HEK293 (cell line): ENCODE results near the gene FGF12.

Experiments
- ZNF157 ChIP-seq: fragments of 450-650 bp; formaldehyde crosslinking; IDR thresholded peaks from 2 replicates; pipeline ENCODE4 v1.5.1; 2016; ENCODE audit warnings: missing biosample characterization, missing genetic modification characterization
- ZNF184 ChIP-seq: fragments of 450-650 bp; IDR thresholded peaks from 2 replicates; pipeline ENCODE4 v1.5.1; 2018; ENCODE audit warnings: missing biosample characterization, mild to moderate bottlenecking, missing genetic modification characterization
- ZNF292 ChIP-seq: fragments of 450-650 bp; formaldehyde crosslinking; IDR thresholded peaks from 2 replicates; pipeline ENCODE4 v1.5.1; 2016; ENCODE audit warnings: low read depth, missing biosample characterization, missing genetic modification characterization, borderline replicate concordance
- TF ChIP-seq, protein P1 (sequence below): fragments of 450-650 bp; formaldehyde crosslinking; IDR thresholded peaks from 2 replicates; pipeline ENCODE4 v1.5.1; 2016; ENCODE audit warnings: missing biosample characterization, missing genetic modification characterization

DNA sequence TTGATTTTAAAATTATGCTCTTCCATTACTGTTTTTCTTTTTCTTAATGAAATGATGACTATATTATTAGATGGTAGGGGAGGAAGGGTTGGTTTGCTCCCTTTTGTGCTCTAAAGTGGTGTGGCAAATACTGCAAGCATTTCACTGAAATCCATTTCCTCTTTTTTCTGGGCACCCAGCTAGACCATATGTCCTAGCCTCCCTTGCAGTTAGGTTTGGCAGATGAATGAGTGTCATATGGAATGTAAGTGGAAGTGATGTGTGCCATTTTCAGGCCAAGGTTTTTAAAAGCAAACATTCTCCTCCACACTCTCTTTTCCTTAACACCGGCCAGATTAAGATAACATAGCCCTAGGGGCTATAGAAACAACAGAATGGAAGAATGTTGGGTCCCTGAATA, 363.0 kb downstream of the FGF12 start:
- no peak for TF ChIP-seq ZNF157
- TF ChIP-seq ZNF292 = no peak
- no peak for TF ChIP-seq ZNF184 (tag by site-specific recombination)
- TF ChIP-seq, protein P1, sequence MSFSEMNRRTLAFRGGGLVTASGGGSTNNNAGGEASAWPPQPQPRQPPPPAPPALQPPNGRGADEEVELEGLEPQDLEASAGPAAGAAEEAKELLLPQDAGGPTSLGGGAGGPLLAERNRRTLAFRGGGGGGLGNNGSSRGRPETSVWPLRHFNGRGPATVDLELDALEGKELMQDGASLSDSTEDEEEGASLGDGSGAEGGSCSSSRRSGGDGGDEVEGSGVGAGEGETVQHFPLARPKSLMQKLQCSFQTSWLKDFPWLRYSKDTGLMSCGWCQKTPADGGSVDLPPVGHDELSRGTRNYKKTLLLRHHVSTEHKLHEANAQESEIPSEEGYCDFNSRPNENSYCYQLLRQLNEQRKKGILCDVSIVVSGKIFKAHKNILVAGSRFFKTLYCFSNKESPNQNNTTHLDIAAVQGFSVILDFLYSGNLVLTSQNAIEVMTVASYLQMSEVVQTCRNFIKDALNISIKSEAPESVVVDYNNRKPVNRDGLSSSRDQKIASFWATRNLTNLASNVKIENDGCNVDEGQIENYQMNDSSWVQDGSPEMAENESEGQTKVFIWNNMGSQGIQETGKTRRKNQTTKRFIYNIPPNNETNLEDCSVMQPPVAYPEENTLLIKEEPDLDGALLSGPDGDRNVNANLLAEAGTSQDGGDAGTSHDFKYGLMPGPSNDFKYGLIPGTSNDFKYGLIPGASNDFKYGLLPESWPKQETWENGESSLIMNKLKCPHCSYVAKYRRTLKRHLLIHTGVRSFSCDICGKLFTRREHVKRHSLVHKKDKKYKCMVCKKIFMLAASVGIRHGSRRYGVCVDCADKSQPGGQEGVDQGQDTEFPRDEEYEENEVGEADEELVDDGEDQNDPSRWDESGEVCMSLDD (tag by site-specific recombination) = no peak
